ENCODE data around the gene LRRC63.
"Not testable (repeated sequence)": the region's sequence is repeated elsewhere in the genome, so short reads cannot be mapped to it uniquely, and the experiment has no call there.

Gene LRRC63

DNA sequence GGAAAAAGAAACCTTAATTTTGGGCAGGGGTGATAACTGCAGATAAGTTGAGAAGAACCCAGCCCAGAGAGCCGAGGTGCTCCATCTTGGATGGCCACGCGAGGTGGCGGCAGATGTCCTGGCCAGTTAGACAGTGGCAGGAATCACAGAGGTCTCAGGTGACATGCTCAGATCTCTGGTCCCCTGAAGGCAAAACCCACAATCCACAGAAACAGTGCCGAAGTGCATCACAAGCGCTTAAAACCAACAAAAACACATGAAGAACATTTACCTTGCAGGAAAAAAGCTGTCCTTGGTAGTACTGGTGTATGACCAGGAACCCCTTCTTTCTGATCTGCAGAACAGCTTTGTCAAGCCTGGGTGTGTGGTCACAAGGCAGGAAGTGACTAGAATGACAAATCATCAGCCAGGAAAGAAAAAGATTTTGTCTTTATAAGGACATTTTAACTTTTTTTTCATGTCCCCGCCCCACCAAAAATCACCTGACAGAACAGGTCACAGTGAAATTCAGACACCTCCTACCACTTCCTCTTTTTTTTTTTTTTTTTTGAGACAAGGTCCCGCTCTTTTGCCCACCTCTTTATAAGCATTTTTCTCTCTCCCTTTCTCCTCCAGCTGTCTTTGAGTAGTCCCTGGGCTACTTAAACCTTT lies 29.8 kb upstream of the LRRC63 start, which contains the start of gene LCP1:
LCP1 (minus strand) TSS at position 338 of the 651 bp plus-strand sequence. CDS start 22,515 bp downstream, outside the sequence.
- DNase-seq (ENCODE audit: low read depth): peak; percentile 8

GRCh38 chr13:46182491-46182877 lies 29.2 kb upstream of the LRRC63 start:
- no peak for DNase-seq (ENCODE audit: low read depth)

DNA sequence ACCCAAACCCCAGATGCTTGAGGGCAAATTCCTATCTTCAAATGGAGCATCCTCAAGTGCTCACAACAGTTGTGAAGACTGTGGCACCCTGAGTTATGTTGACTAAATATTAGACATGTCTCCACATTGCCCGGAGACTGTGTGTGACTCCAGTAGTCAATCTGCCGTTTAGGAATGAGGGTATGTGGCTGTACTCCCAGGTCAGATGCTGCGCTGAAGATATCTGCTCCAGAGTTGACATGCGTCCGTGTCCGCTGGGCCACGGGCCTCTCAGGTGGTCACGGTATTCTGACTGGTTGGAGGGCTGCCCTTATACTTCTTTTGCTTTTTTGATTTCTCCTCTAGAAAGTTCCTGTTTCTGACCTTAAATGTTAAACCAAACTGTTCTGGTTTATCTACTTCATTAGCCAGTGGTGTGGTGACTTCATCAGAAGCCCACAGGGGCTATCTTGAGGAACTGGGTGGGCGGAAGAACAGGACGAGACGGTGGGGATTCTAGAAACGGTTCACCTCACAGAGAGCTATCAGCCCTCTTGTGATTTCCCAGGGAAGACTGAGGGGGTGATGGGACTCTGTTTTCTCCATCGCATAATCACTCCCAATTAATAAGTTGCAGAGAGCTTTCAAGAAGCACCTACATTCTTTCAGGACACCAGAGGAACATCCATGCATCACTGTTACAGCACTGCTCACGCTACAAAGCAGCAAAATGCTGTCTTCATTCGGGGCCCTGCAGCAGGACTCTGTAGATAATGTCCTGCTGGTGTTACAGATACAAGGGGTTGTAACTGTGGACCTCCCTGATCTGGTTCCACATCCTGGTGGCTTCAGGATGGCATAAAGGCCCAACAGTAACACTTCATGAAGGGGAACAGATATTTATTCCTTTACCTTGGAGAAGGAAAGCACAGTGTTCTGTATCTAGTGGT lies 28.4 kb upstream of the LRRC63 start:
- DNase-seq (ENCODE audit: low read depth): no peak

DNA sequence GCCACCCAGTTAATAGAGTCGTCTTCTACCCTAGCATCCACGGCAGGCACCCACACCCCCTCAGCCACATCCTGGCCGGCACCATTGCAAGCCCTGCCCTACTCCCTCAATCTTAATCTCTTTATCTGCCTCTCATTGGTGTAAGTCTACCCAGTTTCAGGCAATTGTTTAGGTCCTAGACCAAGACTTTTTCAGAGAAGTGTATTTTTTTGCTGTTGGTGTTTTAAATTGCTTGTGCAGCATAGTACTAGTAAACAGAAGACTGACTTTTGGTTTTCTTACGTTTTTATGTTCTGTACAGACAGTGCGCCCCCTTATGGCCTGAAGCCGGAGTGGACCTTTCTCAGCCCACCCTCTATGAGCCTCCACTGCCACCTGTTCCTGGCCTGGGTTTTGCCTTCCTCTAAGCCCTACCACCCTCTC lies 27.4 kb upstream of the LRRC63 start:
- peak; percentile 52 for DNase-seq (ENCODE audit: low read depth)

GRCh38 chr13:46185634-46186033 lies 26.1 kb upstream of the LRRC63 start:
- no peak for DNase-seq (ENCODE audit: low read depth)

DNA sequence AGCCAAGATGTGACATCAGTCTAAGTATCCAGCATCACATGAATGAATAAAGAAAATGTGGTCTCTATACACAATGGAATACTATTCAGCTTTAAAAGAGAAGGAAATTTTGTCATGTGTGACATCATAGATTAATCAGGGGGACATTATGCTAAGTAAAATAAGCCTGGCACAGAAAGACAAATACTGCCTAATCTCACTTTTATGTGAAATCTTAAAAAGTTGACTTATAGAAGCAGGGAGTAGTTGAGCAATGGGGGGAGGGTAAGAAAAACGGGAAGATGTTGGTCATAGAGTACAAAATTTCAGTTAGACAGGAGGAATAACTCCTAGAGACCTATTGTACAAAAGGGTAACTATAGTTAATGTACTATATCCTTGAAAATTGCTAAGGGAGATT lies 19.3 kb upstream of the LRRC63 start:
- DNase-seq (ENCODE audit: low read depth): no peak

GRCh38 chr13:46195016-46195415 lies 16.7 kb upstream of the LRRC63 start:
- DNase-seq (ENCODE audit: low read depth): no peak

- DNase-seq (ENCODE audit: low read depth): no peak
These were observed 14.3 kb upstream of the LRRC63 start for GRCh38 chr13:46197299-46198048.

GRCh38 chr13:46198696-46199193 lies 13.0 kb upstream of the LRRC63 start:
- no peak for DNase-seq (ENCODE audit: low read depth)

GRCh38 chr13:46202188-46202795 lies 9.4 kb upstream of the LRRC63 start:
- no peak for DNase-seq (ENCODE audit: low read depth)

DNA sequence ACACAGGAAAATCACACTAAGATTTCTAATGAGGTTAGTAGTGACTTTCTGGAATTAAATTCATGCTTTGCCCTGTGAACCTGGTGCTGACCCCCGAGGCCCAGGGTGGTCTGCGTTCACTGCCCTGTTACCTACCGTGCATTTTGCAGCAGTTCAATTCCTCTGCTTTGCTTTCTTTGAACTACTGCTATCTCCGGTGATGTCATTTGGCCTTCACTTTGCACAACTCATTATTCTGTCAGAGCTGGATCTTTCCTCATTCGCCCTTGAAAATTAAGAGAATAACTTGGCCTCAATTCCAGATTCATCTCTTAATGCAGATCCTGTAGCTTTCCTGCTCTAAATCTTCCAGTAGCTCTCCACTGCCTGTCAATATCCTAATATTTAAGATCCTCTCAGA lies 8.8 kb upstream of the LRRC63 start:
- no peak for DNase-seq (ENCODE audit: low read depth)

- DNase-seq (ENCODE audit: low read depth): no peak
These were observed 5.6 kb upstream of the LRRC63 start for GRCh38 chr13:46206143-46206542.

GRCh38 chr13:46207828-46208227 lies 3.9 kb upstream of the LRRC63 start:
- no peak for DNase-seq (ENCODE audit: low read depth)

DNA sequence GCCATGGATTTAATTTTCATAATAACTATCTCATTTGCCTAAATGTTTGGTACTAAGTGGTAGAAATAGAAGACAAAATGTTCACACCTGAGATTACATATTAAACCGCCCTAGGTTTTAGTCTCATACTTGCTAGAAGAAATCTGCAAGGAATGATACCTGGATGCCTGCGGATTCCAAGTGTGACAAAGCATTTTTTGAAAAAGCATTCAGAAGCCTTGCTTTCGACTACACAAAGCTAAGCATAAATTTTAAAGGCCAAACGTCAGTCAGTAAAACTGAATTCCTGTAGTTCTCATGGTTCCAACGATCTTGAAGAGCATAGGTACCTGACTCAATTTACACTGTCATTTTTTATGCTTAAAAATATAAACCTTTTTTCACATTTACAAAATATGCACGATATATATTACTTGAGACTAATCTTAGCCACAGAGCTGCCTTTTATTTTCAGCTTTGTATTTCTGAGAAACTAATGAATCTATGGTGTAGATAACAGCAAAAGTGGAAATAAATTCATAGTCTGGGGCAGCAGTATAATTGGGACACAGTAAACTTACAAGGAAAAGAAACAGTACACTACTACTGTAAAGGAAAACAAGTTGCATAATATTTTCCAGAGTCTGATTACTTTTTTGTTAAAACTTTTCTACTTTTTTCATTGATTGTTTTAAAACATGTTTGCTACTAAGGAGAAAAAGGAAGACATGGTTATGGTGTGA lies 1.2 kb upstream of the LRRC63 start:
- DNase-seq (ENCODE audit: low read depth): no peak

DNA sequence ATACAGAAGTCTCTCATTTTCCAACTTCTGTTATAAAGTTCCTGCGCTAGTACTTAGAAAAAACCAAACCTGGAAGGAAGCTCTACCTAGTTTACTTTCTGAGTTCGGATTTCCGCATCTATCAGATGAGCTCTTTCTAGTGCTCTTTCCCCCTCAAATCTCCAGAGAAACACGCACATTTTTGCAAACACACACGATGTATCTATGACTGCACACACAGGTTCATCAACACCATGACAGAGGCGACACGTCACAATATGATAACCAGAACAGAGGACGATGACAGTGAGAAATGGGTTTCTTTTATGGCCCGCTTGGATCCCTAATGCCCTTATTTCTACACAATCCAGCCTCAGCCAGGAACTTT lies 629 bp upstream of the LRRC63 start:
- DNase-seq (ENCODE audit: low read depth): peak; percentile 9

GRCh38 chr13:46213242-46213641 lies 1.5 kb downstream of the LRRC63 start:
- no peak for DNase-seq (ENCODE audit: low read depth)

- not testable (repeated sequence) for DNase-seq (ENCODE audit: low read depth)
These were observed 3.0 kb downstream of the LRRC63 start for GRCh38 chr13:46214741-46215140.

- not testable (repeated sequence) for DNase-seq (ENCODE audit: low read depth)
These were observed 8.5 kb downstream of the LRRC63 start for GRCh38 chr13:46220234-46220633.

DNA sequence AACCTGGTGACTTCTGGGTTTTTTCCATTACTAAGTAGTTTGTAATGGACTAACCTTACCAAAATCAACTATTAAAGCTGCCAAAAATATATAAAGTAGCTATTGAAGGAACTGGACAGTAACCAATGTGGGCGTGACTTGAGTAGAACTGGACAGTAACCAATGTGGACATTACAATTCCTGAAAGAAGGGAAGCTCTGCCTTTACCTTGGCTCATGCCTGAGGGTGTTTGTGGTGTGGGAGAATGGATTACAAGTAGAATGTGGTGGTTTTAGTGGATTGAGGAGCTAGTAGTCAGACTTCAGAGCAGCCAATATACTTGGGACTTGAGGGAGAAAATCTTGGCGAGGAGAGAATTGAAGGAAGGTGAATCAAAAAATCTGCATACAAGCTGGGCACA lies 17.5 kb downstream of the LRRC63 start:
- no peak for DNase-seq (ENCODE audit: low read depth)

- peak; percentile 32 for DNase-seq (ENCODE audit: low read depth)
These were observed 20.6 kb downstream of the LRRC63 start for GRCh38 chr13:46232281-46232680.

GRCh38 chr13:46235286-46235685 lies 23.6 kb downstream of the LRRC63 start:
- DNase-seq (ENCODE audit: low read depth): no peak

Data from ELR (cell line).